NB4 (cell line): ENCODE results near the gene FFAR4.

Source experiments
- POLR2A ChIP-seq: IDR thresholded peaks from 2 replicates; pipeline ENCODE4 v1.6.1; 2011; ENCODE audit warnings: mild to moderate bottlenecking; ENCODE audit not compliant: insufficient read length; ENCODE audit errors: extremely low read depth
- TF ChIP-seq, protein P1 (sequence below): IDR thresholded peaks from one replicate; pipeline ENCODE4 v1.5.1; 2012; ENCODE audit warnings: low read depth, low read length

GRCh38 chr10:93573051-93573909 is 6.8 kb downstream of the FFAR4 start:
- TF ChIP-seq POLR2A: no peak
- TF ChIP-seq, protein P1, sequence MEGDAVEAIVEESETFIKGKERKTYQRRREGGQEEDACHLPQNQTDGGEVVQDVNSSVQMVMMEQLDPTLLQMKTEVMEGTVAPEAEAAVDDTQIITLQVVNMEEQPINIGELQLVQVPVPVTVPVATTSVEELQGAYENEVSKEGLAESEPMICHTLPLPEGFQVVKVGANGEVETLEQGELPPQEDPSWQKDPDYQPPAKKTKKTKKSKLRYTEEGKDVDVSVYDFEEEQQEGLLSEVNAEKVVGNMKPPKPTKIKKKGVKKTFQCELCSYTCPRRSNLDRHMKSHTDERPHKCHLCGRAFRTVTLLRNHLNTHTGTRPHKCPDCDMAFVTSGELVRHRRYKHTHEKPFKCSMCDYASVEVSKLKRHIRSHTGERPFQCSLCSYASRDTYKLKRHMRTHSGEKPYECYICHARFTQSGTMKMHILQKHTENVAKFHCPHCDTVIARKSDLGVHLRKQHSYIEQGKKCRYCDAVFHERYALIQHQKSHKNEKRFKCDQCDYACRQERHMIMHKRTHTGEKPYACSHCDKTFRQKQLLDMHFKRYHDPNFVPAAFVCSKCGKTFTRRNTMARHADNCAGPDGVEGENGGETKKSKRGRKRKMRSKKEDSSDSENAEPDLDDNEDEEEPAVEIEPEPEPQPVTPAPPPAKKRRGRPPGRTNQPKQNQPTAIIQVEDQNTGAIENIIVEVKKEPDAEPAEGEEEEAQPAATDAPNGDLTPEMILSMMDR: no peak
